HG02571 (cell line): ENCODE measurements around the gene DAAM1.

Experiments used
- ATAC-seq: cut with Tn5 transposase; IDR thresholded peaks from one replicate; pipeline ENCODE4 v1.9.1; 2021; ENCODE audit warnings: mild to moderate bottlenecking, moderate library complexity; ENCODE audit not compliant: unreplicated experiment

The DAAM1 gene

DNA sequence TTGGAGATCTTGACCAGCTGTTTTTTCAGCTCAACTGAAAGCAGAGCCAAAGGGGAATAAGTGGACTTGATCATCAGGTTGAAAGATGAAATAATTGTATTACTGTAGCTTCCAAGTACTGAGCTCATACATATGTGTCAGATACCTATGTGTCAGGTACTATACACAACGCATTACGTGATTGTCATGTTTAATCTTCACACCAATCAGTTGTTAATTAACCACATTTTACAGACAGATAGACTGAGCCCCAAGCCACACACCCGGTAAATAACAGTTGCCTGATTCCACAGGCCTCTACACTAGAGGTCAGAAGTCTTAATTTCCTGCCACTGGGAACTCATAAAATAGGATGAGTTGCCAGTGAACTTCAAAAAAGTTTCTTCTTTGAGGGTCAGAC lies 148.2 kb downstream of the DAAM1 start:
- ATAC-seq: no peak

DNA sequence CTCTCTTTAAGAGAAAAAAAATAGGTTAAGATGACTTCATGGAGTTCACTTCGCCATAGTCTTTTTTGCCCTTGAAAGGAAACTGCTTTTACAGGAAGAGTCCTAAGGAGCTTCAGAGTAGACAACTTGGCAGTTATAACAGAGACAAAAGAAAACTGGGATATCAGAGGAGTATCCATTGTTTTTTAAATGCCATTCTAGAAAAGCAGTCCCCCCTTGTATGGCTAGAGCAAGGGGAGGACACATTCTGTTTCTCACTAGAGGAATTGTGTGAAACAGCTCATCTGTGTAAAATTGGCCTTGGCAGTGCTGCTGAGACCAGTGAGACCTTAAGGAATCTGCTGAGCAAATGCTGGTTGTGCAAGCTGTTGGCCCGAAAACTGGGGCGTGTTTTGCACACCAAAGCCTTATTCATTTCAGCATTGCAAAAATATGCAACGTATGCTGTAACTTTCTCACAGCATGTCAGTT lies 148.7 kb downstream of the DAAM1 start:
- no peak for ATAC-seq

DNA sequence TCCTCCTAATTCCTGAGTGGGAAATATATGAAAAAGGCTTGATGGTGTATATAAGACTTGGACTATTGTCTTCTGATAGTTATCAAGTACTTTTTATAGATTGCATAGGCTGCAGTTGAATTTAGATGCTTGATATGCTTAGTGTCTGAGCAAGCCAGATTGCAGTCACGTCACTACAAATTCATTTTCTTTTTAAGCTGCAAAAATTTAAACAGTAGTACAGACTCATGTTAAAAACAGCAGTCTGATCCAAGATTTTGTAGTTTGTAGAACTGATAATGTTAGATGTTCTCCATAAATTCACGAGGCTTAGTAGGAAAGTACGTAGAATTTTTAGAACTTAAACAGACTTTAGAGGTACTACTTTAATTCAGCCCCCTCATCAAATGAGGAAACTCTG lies 150.3 kb downstream of the DAAM1 start:
- ATAC-seq: no peak

DNA sequence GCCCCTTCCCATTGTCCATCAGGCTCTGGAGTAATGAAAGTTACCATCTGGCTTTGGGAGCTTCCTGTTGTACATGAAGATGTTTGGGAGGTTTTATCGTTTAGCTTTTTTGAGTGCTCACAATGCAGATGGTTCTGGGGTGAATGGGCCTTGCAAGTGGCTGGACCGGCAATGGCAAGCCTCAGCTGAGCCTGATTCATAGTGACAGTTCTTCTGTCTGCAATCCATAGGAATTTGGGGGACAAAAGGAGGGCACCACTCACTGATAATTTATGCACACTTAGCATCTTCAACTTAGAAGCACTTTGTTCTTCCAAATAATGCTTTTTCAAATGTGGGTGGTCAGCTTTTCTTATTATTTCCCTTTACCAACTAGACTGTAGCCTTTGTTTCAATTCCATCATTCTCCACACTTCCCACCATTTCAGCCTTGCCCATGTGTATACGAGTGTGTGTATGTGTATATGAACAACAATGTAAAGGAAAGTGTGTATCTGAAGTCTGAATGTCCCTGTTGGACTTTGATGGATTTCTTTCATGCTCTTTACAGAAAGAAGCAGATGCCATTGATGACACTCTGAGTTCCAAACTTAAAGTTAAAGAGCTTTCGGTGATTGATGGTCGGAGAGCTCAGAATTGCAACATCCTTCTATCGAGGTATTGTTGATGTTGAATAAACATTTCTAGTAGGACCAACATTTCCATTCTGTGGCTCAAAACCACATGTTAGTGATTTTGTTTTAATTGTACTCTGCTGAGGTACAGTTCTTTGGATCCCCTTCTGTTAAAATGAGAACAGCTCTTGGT lies 151.3 kb downstream of the DAAM1 start:
- ATAC-seq: no peak

DNA sequence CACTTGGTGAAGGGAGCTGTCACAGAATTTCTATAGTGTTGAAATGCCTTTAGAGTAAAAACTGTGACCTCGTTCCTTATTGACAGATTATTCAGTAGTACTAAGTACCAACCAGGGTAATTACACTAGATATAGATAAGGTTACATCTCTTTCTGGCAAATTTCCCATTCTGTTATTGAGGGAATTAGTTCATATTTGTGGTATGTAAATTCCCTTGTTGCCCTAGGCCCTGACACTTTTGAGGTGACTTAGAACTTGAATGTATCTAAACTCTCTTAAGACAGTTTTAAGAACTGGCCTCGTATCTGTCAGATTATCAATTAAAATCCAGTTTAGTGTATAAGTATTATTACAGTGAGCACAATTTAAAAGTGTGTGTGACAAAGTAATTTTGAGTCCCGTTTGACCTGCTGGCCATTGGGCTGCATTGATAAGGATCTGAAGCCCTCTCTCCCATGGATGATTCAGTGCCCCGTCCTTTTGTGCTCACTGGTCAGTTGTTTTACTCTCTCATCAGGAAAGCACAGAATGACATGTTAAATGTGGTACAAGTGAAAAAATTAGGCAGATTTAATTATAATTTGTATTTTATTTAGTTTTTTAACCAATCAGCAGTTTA lies 153.5 kb downstream of the DAAM1 start:
- ATAC-seq: no peak

DNA sequence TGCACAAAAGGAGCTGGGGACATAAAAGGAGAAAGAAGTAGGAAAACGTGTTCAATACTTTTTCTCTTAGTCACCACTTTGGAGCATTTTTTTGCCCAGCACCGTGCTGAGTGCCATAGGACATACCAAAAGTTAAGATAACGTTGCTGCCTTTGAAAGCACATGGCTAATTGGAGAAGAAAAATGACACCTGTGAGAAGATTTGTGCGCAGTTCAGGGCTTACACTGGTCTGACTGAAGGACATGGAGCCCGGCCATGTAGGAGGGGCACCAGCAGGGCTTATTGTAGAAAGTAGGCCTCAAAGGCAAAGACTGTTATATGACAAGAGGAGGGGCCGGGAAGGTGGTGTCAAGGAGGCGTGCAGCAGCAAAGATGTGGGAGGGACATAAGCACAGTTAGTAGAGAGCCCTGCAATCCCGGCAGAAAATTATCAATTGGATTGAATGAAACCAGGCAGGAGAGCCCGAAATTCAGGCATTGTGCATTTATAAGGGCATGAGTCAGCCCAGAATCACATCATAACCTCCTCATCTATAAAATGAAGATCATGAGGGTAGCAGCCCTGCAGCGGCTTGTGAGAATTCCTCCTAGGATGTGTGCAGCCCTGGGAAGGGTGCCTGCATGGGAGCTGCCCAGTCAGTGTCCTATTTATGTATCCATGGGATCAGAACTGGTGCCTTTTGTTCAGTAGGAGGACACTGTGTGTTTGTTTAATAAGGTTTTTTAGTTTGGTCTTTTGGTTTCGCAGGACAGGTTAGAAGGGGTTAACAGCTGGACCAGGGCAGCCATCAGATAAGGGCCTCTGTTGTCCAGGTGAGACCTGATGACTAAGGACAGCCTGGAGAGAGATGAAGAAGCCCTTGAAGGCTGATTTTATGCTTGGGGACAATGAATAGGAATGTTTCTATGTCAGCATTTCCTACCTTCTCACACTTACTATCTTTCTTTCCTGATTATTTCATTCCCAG lies 154.3 kb downstream of the DAAM1 start:
- ATAC-seq: no peak

DNA sequence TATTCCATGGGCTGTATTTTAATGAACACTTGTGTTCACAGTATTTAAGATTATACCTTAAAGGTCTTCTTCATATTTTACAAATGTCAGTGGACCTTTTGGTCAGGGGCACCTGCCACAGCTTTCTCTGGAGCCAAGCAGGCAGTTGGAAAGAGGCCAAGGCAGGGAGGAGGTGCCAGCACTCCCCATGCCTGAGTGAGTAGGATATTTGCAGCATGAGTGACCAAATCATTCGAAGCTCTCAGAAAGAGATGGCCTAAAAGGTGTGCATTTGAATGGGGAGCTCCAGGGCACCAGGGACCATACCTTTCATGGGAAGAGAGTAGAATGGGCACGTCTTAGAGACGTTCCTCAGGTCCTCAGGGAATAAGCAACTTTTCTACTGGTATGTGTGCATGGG lies 155.1 kb downstream of the DAAM1 start:
- no peak for ATAC-seq

DNA sequence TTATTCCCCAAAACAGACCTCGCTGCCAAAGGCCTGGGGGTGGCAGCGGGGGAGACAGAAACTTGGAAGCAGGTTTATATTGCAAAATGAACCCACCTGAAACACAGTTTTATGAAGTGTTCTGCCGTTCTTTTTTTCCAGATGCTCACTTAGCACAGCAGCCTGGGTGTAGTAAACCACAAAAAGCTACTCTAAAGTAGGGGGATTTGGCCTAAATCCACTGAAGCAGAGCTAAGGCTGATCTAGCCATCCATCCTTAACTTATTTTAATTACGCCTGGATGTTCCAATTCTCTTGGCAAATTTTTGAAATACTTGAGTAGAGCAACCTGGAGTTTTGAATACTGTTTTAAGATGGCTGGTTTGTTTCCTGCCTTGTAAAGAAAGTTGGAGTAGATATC lies 155.5 kb downstream of the DAAM1 start:
- no peak for ATAC-seq

DNA sequence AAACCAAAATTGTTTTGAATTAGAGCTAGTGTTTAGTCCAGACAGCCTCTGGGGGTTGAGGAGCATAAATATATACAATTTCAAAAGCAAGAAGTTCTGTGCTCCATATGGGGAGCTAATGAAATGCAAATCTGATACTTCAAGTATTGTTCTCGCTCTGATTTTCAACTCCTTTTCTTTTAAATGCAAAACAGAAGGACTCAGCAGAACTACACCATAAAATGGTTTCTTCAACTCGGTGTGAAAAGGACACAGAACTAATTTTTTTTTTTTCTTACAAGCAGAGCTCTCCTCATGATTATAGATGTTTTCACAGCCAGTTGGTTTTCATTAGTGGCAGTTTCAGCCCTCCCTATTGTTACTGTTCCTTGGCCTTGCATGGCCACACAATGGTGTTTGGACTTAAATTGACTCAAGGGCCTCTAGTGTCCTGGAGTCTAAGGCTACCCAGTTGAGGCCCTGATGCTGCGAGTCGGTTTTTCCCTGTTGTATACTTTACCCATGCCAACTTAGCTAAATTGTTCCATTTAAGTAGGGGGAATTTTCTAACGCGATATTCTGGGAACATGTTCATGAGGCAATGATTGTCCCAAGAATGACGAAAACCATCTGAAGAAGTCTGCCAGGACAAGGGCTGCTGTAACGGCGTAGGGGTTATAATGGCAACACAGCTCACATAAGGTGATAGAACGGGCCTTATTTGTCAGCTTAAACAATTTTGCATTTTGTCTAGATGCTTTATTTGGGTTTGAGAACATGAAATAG lies 156.4 kb downstream of the DAAM1 start:
- no peak for ATAC-seq

DNA sequence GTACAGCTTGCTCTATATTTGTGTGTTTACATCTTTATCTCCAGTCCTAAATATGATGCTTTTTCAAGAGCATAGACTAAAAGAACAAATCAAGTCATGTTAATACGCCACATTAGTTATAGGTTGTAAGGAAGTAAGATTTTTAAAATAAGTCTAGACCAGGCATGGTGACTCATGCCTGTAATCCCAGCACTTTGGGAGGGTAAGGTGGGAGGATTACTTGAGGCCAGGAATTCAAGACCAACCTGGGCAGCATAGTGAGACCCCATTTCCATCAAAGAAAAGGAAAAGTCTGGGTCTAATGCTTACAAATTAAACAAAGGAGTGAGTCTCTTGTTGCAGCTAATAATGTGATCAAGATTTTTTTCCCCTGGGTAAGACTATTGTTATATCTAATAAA lies 157.9 kb downstream of the DAAM1 start:
- no peak for ATAC-seq

DNA sequence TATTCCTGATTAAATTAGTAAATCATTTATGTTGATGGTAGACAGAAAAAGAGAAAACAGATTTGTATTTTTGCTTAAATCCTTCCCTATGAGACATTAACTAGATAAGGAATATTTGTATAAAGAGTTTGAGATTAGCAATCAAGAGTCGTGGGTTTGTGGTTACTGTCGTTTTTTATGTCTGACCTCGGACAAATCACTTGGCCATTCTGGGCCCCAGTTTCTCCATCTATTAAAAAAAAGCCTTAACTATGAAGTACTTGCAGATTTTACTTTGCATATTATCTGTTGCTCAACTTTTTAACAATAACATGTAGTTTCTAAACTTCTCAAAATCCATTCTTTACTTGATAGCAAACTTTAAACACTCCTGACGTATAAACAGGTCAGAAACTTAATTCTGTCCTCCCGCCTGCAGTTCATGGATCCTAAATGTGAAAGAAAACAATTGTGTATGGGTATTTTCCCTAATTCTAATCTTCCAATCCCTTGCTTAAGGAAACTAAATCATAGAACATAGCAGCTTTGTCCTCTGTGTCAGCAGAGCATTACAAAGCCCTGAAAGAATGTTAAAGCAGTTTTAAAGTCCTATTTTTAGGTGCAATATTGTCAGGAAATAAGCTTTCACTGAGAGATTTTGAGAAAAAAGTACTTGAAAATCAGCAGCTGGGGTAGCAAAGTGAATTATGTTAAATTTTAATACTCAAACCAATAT lies 158.5 kb downstream of the DAAM1 start:
- ATAC-seq: no peak

DNA sequence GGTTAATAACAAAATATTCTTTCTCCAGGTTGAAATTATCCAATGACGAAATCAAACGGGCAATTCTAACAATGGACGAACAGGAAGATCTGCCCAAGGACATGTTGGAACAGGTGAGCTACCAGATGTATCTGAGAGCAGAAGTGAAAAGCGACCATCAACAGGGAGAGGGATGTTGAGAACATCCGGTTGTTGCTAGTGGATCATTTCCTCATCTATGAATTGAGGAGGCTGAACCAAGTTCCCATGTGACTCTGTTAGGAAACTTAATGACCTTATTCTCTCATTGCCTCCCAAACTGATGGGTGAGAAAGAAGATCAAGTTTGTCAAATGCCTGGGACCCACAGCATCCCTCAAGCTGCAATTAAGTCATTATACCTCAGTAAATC lies 159.0 kb downstream of the DAAM1 start:
- no peak for ATAC-seq

DNA sequence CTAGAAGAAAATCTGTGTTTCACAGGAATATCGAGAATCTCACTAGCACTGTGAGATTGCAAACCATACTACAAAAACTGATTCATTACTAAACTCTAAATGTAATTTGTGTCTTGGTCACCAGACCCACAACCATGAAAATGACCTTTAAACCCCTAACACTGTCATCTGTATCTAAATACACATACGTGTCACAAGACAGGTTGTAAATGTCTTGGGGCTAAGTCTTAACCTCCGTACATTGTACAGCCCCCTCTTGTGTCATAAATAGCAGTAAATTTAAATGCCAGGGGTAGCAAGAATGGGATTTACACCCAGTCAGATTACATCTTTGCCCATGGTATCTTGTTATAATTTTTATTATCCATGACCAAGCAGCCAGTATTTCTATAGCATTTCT lies 159.4 kb downstream of the DAAM1 start:
- ATAC-seq: no peak

DNA sequence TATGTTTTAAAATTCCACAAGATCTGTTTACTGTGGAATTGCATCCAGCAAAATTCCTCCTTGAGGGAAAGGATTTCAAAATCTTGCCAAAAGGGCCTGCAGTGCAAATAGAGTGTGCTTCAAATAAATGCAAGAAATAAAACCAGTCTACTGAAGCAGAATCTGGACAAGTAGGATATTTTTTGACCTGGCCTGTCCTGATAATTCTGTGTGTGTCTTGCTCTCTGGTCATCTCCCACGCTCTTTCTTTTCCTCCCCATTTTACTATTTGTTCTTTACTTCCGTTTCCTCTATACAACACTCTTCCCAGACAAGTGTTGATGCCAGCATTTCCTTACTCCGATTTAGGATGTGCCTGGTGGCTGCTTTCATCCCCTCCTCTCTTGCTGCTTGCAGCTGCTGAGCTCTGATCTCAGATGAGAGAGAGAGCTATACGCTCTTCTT lies 160.8 kb downstream of the DAAM1 start:
- ATAC-seq: no peak

DNA sequence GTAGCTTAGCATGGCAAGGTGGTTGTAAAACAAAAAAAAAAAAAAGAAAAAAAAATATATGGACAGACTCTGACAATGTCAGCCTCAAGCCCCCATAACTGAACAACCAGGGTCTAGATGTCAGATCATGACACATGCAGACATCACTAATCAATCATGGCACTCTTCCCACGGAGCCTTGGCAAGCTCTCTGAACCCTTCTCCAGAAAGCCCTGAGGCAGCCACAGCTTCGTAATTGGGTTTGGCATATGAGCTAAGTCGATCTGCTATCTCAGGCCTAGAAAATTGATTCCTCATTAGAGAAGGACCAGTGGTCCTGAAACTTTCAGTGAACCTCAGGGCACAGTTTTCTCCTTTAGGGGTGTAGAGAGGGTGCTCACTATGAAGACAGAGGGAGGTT lies 164.5 kb downstream of the DAAM1 start:
- no peak for ATAC-seq

DNA sequence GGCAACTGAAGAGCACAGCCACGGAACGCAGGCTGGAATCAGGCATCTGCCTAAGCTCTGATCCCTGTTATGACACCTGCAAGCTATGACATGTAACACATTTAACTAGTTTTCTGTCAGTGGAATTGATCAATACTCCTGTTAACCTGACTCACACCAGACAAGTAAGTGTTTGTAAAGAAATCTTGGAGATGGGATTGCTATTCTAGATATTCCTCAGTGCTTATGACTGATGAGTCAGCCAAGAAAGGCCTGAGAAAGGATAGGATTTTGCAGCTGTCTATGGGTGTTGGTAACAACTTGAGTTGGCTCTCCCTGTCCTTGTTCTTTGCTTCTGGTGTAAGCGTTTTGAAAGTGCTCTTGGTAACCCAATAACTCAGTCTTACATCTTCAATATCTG lies 166.2 kb downstream of the DAAM1 start:
- no peak for ATAC-seq

DNA sequence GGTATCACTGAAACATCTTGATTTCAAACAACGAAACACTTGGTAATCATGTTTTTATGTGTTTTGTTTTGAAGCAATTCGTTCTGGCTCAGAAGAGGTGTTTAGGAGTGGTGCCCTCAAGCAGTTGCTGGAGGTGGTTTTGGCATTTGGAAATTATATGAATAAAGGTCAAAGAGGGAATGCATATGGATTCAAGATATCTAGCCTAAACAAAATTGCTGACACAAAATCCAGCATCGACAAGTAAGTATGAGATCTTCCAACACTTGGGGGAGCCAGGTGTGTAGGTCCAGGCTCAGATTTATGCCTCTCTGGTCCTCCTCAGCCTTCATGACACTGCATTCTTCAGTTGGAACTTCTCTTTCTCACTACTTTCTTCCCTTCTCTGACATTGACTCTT lies 166.6 kb downstream of the DAAM1 start:
- ATAC-seq: no peak

DNA sequence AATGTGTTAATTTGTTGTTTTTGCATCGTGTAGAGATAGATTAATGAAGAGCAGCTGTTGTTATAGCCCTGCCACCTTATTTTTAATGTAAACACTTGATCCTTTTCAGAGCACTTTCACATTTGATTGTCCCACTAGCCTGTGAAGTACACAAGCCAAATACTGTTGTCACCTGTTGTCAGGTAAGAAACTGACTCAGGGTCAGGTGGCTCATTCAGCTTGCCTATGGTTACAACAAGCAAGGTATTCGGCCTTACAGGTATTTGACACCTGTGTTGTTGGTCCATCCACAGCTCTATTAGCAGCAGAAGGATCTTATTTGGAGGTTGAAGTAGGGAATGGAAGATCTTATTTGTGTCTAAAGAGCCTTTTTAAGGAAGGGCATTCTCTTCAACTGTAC lies 167.8 kb downstream of the DAAM1 start:
- no peak for ATAC-seq

DNA sequence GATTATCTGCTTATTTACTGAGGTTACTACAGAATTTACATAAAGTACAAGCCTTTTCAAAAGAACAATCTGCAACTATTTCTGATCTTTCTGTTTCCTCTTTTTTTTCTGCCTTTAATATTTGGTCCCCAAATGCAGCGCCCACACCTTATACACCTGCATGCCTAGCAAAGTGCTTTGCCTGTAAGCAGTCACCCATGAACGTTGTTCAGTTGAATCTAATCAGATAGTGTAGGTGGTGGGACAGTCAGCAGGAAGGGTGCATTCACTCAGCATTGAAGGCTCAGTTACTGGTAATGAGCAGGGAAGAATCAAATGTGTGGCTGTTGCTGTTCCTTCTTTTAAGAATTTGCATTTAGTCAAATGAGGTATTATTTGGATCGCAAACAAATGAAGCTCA lies 168.3 kb downstream of the DAAM1 start:
- peak; percentile 67 for ATAC-seq

DNA sequence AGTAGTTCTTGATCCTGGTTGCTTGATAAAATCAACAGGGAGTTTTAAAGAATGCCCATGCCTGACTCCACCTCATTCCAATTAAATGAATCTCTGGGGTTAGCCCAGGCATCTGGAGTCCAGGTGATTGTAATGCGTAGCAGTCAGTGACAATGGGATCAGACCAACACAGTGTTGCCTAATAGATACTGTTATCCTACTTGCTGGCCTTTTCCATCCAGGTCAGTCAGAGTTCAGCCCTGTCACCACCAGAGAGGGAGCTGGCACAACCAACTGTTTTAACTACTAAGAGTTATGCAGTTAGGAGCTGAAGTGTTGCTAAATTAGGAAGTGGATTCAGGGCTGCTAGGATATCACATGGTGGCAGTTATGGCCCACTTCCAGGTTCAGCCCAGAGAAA lies 169.6 kb downstream of the DAAM1 start:
- ATAC-seq: no peak
